HL-60 (cell line): ENCODE data around the gene MGST2.

Source experiments
- CTCF ChIP-seq: IDR thresholded peaks from one replicate; pipeline ENCODE4 v1.5.1; 2011; ENCODE audit warnings: low read length, control low read depth, inconsistent platforms; ENCODE audit not compliant: insufficient read depth
- GABPA ChIP-seq: IDR thresholded peaks from 2 replicates; pipeline ENCODE4 v1.6.1; 2012; ENCODE audit warnings: low read depth
- POLR2AphosphoS5 ChIP-seq: IDR thresholded peaks from 2 replicates; pipeline ENCODE4 v1.6.1; 2012; ENCODE audit warnings: low read depth
- REST ChIP-seq: IDR thresholded peaks from 2 replicates; pipeline ENCODE4 v1.6.1; 2012; ENCODE audit warnings: low read depth; ENCODE audit not compliant: insufficient replicate concordance
- SPI1 ChIP-seq: IDR thresholded peaks from 2 replicates; pipeline ENCODE4 v1.6.1; 2012; ENCODE audit warnings: low read depth, mild to moderate bottlenecking, borderline replicate concordance

- TF ChIP-seq CTCF (no peak), POLR2AphosphoS5 (no peak), GABPA (no peak), REST (no peak), SPI1 (no peak)
These were observed 17.1 kb downstream of the MGST2 start for GRCh38 chr4:139682741-139683151.
